ENCODE results near the gene ACACA.

GRCh38 chr17:37191219-37191618 is 215.4 kb downstream of the ACACA start:
- TF ChIP-seq CTCF (IDR thresholded peaks at IDR 0.05) (no peak), EZH2 (IDR thresholded peaks at IDR 0.05; ENCODE audit: borderline replicate concordance, insufficient read depth, low read depth, low read length, poor library complexity, severe bottlenecking) (no peak)

Measured in B cell (primary cell).